ENCODE measurements around the gene LGR4. TPM values are rescaled to one million over a fixed set of nuclear protein-coding genes. Genes with fewer than 3 reads are reported as not detected.

The LGR4 gene
- total and polyA plus RNA-seq, 2 of the 4 experiments (the other 2 are of a cell fraction), result 2.9 to 6.8 TPM

DNA sequence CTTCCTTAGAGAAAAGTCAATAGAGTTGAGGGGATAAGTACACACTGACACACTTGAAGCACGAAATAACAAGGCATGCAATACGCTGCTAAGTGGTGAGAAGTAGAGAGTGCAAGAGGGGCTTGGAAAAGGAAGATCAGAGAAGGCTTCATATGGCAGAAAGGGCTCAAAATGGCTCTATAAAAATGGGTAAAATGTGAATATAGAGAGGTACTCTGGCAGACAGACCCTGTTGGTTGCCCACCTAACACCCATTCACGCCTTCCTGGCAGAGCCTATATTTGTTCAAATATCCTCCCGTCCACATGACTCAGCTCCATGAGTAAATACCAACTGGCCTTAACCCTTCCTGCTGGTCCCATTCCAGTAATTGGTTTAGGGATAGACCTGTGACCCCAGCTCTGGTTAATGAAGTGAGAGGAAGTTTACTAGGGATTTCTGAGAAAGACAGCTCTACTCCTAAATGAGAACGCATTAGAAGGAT is 70.7 kb downstream of the LGR4 start:
- H2AFZ ChIP-seq (replicated peaks; ENCODE audit: low read length, poor library complexity), result no peak overlapping the region
- no peaks in the 10 kb centered on the region for H3K9me3 ChIP-seq (ENCODE audit: control insufficient read depth, insufficient read depth, low read length)
- TF ChIP-seq, protein P1, sequence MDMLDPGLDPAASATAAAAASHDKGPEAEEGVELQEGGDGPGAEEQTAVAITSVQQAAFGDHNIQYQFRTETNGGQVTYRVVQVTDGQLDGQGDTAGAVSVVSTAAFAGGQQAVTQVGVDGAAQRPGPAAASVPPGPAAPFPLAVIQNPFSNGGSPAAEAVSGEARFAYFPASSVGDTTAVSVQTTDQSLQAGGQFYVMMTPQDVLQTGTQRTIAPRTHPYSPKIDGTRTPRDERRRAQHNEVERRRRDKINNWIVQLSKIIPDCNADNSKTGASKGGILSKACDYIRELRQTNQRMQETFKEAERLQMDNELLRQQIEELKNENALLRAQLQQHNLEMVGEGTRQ (IDR thresholded peaks at IDR 0.05; ENCODE audit: low read depth, low read length), result no peak
- no peak for TF ChIP-seq RCOR1 (IDR thresholded peaks at IDR 0.05; ENCODE audit: insufficient replicate concordance, low read length)
- TF ChIP-seq MXI1 (IDR thresholded peaks at IDR 0.05; ENCODE audit: borderline replicate concordance, low read depth, low read length), result no peak
- no peak for TF ChIP-seq FOS (IDR thresholded peaks at IDR 0.05; ENCODE audit: low read depth, low read length)
- TF ChIP-seq RAD21 (IDR thresholded peaks at IDR 0.05; ENCODE audit: low read length), result no peak
- no peak for TF ChIP-seq CHD1 (IDR thresholded peaks at IDR 0.05; ENCODE audit: low read depth, low read length)
- TF ChIP-seq SMC3 (IDR thresholded peaks at IDR 0.05; ENCODE audit: low read depth, low read length), result no peak
- no peak for TF ChIP-seq CTCF (conservative IDR thresholded peaks at IDR 0.05; ENCODE audit: low read depth, low read length)
- TF ChIP-seq MAFK (IDR thresholded peaks at IDR 0.05; ENCODE audit: low read depth, low read length), result no peak
- no peak for TF ChIP-seq NFE2L2 (IDR thresholded peaks at IDR 0.05; ENCODE audit: low read depth, low read length)
- no peak for TF ChIP-seq RFX5 (IDR thresholded peaks at IDR 0.05; ENCODE audit: low read depth, low read length)
- no peak for TF ChIP-seq ELK1 (IDR thresholded peaks at IDR 0.05; ENCODE audit: borderline replicate concordance, low read depth, low read length)
- no peak for TF ChIP-seq MAZ (IDR thresholded peaks at IDR 0.05; ENCODE audit: borderline replicate concordance, low read depth, low read length)
- no peak for TF ChIP-seq POLR2A (IDR thresholded peaks at IDR 0.05; ENCODE audit: low read depth, low read length)
- TF ChIP-seq BHLHE40 (IDR thresholded peaks at IDR 0.05; ENCODE audit: low read depth, low read length), result no peak
- no peak for TF ChIP-seq CEBPB (IDR thresholded peaks at IDR 0.05; ENCODE audit: low read depth, low read length)
- no peaks in the 10 kb centered on the region for H3K79me1 ChIP-seq (ENCODE audit: low read depth in 1 of 2, low read length in 2 of 2)
- no peak overlapping the region for H3K23ac ChIP-seq (ENCODE audit: low read depth, low read length)
- no peaks in the 10 kb centered on the region for H3K27me3 ChIP-seq (ENCODE audit: control insufficient read depth, insufficient read depth, low read length)
- no peak overlapping the region for H3K18ac ChIP-seq (ENCODE audit: low read depth, low read length)
- POLR2A ChIA-PET (ENCODE audit: unreplicated experiment), result no interaction called here
- H2BK120ac ChIP-seq (ENCODE audit: low read depth, low read length), result no peak overlapping the region
- no peak overlapping the region for H3K4me3 ChIP-seq (ENCODE audit: insufficient read depth, low read depth, low read length)
- H4K91ac ChIP-seq (ENCODE audit: insufficient read depth, low read depth, low read length), result no peak overlapping the region
- no peak overlapping the region for H2BK5ac ChIP-seq (ENCODE audit: low read depth, low read length, poor library complexity, severe bottlenecking)
- DNase-seq (no peak), ATAC-seq (ENCODE audit: low read depth) (no peak)
- H3K14ac ChIP-seq (replicated peaks; ENCODE audit: low read depth, low read length), result no peak overlapping the region
- in situ Hi-C loops (cut with MboI; ENCODE audit: low sequenced_read_pairs) (no loop called here), intact Hi-C loops (cut with micrococcal nuclease) (no loop called here), dilution Hi-C loops (cut with HindIII; ENCODE audit: low sequenced_read_pairs, unreplicated experiment) (no loop called here)
- no peak overlapping the region for H3K4me2 ChIP-seq (ENCODE audit: low read depth, low read length)
- no peak overlapping the region for H3K9ac ChIP-seq (ENCODE audit: low read depth, low read length)
- H4K5ac ChIP-seq (ENCODE audit: low read depth, low read length), result no peak overlapping the region
- no peaks in the 10 kb centered on the region for H3K36me3 ChIP-seq (ENCODE audit: control insufficient read depth, insufficient read depth, low read length)
- no peak overlapping the region for H2AK9ac ChIP-seq (replicated peaks; ENCODE audit: low read depth, low read length, poor library complexity)
- H4K20me1 ChIP-seq (ENCODE audit: insufficient read depth, low read length), result no peaks in the 10 kb centered on the region
- no peaks in the 10 kb centered on the region for H3K4me1 ChIP-seq (ENCODE audit: control insufficient read depth, insufficient read depth, low read length)
- H3K4ac ChIP-seq (ENCODE audit: low read depth, low read length), result no peak overlapping the region
- H2BK20ac ChIP-seq (ENCODE audit: low read depth, low read length), result no peak overlapping the region
- H3K9me1 ChIP-seq (ENCODE audit: insufficient read depth, low read length), result no peaks in the 10 kb centered on the region
- no peak overlapping the region for H3K27ac ChIP-seq (ENCODE audit: insufficient read depth, low read length)
- BruUV-seq (replicated peaks), result no TSS peak
- CTCF ChIA-PET, result interaction anchor here (1.2 to 1.4 kb wide), 2 partner anchors 11 to 26 kb away, joined by 3 to 4 read pairs; no protein-coding TSS in a partner anchor
- no peak overlapping the region for H2AK5ac ChIP-seq (ENCODE audit: low read depth, low read length)
- WGBS, 2 experiments (ENCODE audit: extremely low coverage in 2 of 2, insufficient read length in 1 of 2), result 100% methylated on average over 2 of the region's 5 CpGs; no CpG with 5 or more reads in 1 of the 2 experiments
- no peak overlapping the region for H4K8ac ChIP-seq (ENCODE audit: low read depth in 2 of 2, low read length in 2 of 2)
- no peak overlapping the region for H2BK15ac ChIP-seq (ENCODE audit: low read depth, low read length)
- no peak overlapping the region for H3K56ac ChIP-seq (ENCODE audit: extremely low read depth, insufficient read depth, low read length)

All from IMR-90 (cell line).